ENCODE measurements around the gene KCNH1.

The KCNH1 gene

GRCh38 chr1:210645582-210646257, 488.2 kb downstream of the KCNH1 start:
- Mint-ChIP-seq H3K27ac (no peak overlapping the region), H3K4me1 (no peaks in the 10 kb centered on the region), H3K4me3 (no peak overlapping the region), H3K36me3 (peaks cover 14% of the 10 kb centered on the region), H3K27me3 (no peaks in the 10 kb centered on the region), H3K9me3 (no peaks in the 10 kb centered on the region)
- no peak for ATAC-seq (ENCODE audit: low read depth)
- no peak for DNase-seq (ENCODE audit: low spot score in 2 of 2)

- Mint-ChIP-seq H3K27me3 (no peaks in the 10 kb centered on the region), H3K9me3 (no peaks in the 10 kb centered on the region), H3K36me3 (peaks cover 6% of the 10 kb centered on the region), H3K27ac (no peak overlapping the region), H3K4me1 (no peaks in the 10 kb centered on the region), H3K4me3 (no peak overlapping the region)
- DNase-seq (ENCODE audit: low spot score in 2 of 2) (no peak), ATAC-seq (ENCODE audit: low read depth) (no peak)
Measured at GRCh38 chr1:210641582-210641981, 492.4 kb downstream of the KCNH1 start.

- Mint-ChIP-seq H3K4me3 (no peak overlapping the region), H3K4me1 (no peaks in the 10 kb centered on the region), H3K27me3 (no peaks in the 10 kb centered on the region), H3K9me3 (no peaks in the 10 kb centered on the region), H3K27ac (no peak overlapping the region), H3K36me3 (peaks cover 18% of the 10 kb centered on the region)
- no peak for DNase-seq (ENCODE audit: low spot score in 2 of 2)
- no peak for ATAC-seq (ENCODE audit: low read depth)
Measured at GRCh38 chr1:210635108-210635507, 498.8 kb downstream of the KCNH1 start.

- ATAC-seq (ENCODE audit: low read depth): no peak
- Mint-ChIP-seq H3K27me3 (no peaks in the 10 kb centered on the region), H3K9me3 (no peaks in the 10 kb centered on the region), H3K27ac (no peak overlapping the region), H3K4me1 (no peaks in the 10 kb centered on the region), H3K36me3 (peaks cover 17% of the 10 kb centered on the region), H3K4me3 (no peak overlapping the region)
- no peak for DNase-seq (ENCODE audit: low spot score in 2 of 2)
Measured at GRCh38 chr1:210633636-210634035, 500.3 kb downstream of the KCNH1 start.

GRCh38 chr1:210633140-210633539, 500.8 kb downstream of the KCNH1 start:
- no peaks in the 10 kb centered on the region for H3K9me3 Mint-ChIP-seq
- H3K27me3 Mint-ChIP-seq: no peaks in the 10 kb centered on the region
- H3K27ac Mint-ChIP-seq: no peak overlapping the region
- no peak overlapping the region for H3K4me3 Mint-ChIP-seq
- DNase-seq (ENCODE audit: low spot score in 2 of 2) (no peak), ATAC-seq (ENCODE audit: low read depth) (no peak)
- peaks cover 17% of the 10 kb centered on the region for H3K36me3 Mint-ChIP-seq
- H3K4me1 Mint-ChIP-seq: no peaks in the 10 kb centered on the region

GRCh38 chr1:210631399-210631798, 502.5 kb downstream of the KCNH1 start:
- Mint-ChIP-seq H3K36me3 (peaks cover 19% of the 10 kb centered on the region), H3K9me3 (no peaks in the 10 kb centered on the region), H3K27ac (no peak overlapping the region), H3K4me3 (no peak overlapping the region), H3K4me1 (no peaks in the 10 kb centered on the region), H3K27me3 (no peaks in the 10 kb centered on the region)
- no peak for DNase-seq (ENCODE audit: low spot score in 2 of 2)
- no peak for ATAC-seq (ENCODE audit: low read depth)

GRCh38 chr1:210629276-210629675, 504.7 kb downstream of the KCNH1 start:
- ATAC-seq (ENCODE audit: low read depth) (no peak), DNase-seq (ENCODE audit: low spot score in 2 of 2) (no peak)
- Mint-ChIP-seq H3K27ac (no peak overlapping the region), H3K36me3 (peaks cover 30% of the 10 kb centered on the region), H3K27me3 (no peaks in the 10 kb centered on the region), H3K4me1 (no peaks in the 10 kb centered on the region), H3K9me3 (no peaks in the 10 kb centered on the region), H3K4me3 (no peak overlapping the region)

- Mint-ChIP-seq H3K4me1 (no peaks in the 10 kb centered on the region), H3K36me3 (peaks cover 40% of the 10 kb centered on the region), H3K27me3 (no peaks in the 10 kb centered on the region), H3K27ac (no peak overlapping the region), H3K4me3 (no peak overlapping the region), H3K9me3 (no peaks in the 10 kb centered on the region)
- ATAC-seq (ENCODE audit: low read depth) (no peak), DNase-seq (ENCODE audit: low spot score in 2 of 2) (no peak)
Measured at GRCh38 chr1:210627755-210628154, 506.2 kb downstream of the KCNH1 start.
